ENCODE measurements around the gene SETMAR. TPM values are rescaled to one million over a fixed set of nuclear protein-coding genes. Genes with fewer than 3 reads are reported as not detected.
A peak's percentile ranks its signal among the peaks of the same experiment; 100 is the strongest.
"Not testable (repeated sequence)": the region's sequence is repeated elsewhere in the genome, so short reads cannot be mapped to it uniquely, and the experiment has no call there.

The SETMAR gene
- total RNA-seq, 2 donors from 2014 or later: 12.3 to 12.9 TPM

GRCh38 chr3:4310971-4311370 lies 7.8 kb downstream of the SETMAR start:
- intact Hi-C loops (cut with DNase I): no loop called here
- no peak for ATAC-seq
- DNase-seq: no peak

DNA sequence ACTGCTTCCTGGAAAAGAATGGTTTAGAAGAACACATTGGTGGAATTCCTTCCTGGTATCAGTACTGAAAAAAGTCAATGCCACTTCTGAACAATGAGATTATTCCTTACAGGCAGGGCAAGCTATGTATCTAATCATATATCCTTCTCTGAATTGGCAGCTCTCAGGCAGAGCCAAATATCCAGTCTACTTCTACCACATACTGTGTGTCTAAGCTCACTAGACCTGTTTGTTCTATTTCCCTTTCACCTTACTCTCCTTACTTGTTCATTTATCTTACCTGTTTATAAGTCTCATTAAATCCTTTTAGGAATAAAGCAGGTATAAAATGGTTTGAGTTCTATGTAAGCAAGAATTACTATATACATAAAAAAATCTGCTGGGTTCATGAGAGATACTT lies 8.3 kb downstream of the SETMAR start:
- DNase-seq (no peak), ATAC-seq (no peak)
- intact Hi-C loops (cut with DNase I): no loop called here

- DNase-seq (no peak), ATAC-seq (no peak)
- intact Hi-C loops (cut with DNase I): no loop called here
These were observed 10.6 kb downstream of the SETMAR start for GRCh38 chr3:4313606-4314293.

DNA sequence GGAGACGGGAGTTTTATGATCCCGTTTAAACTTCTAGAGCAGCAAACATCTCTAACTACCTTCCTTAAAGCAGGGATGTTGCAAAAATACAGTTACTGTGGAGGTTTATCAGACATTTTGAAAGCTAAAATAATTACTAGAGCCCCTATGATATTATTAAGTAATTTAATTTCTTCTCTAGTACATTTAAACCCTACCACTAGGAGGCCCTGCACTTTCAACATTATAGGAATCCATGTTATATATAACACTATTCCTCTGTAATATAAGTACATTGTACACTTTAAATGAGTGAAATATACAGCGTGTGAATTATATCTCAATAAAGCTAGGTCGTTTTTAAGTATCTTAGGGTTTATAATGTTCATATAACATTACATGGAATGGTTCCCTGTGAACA lies 11.5 kb downstream of the SETMAR start:
- DNase-seq: no peak
- no peak for ATAC-seq
- intact Hi-C loops (cut with DNase I): no loop called here

DNA sequence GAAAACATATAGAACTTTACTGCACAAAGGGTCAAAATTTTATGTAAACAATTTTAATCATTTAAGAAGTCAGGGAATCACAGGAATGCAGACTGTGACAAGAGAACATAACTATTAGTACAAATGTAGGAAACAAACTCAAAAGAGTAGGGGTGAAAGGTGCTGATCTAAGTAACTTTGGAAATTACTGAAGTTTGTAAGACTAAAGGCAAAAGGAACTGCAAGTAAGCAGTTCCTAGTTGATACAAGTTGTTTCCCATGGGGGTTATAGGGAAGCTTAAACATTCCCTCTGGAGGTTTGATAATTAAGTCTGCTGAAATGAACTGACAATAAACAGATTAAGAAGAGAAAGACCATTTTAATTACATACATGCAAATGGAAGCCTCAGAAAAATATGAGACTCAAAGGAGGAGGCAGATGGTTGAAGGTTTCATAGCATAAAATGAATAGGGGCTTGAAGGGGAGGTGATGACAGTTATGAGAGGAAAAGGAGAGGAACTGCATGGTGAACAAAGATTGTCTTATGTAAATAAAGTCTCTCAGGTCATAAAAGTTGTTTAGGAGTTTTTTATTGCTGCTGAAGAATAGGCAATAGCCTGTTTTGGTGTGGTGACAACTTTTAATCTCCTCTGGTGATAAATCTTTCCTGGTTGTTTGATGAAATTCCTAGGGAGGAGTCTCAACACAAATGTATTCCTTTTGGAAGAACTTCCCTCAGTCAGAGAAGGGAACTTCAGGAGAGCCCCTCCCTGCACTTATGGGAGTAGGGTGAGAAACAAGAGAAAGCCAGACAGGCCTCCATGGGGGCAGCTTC lies 17.1 kb downstream of the SETMAR start:
- ATAC-seq (no peak), DNase-seq (no peak)
- intact Hi-C loops (cut with DNase I): no loop called here

- ATAC-seq (no peak), DNase-seq (no peak)
- intact Hi-C loops (cut with DNase I): no loop called here
These were observed 18.6 kb downstream of the SETMAR start for GRCh38 chr3:4321732-4322131.

DNA sequence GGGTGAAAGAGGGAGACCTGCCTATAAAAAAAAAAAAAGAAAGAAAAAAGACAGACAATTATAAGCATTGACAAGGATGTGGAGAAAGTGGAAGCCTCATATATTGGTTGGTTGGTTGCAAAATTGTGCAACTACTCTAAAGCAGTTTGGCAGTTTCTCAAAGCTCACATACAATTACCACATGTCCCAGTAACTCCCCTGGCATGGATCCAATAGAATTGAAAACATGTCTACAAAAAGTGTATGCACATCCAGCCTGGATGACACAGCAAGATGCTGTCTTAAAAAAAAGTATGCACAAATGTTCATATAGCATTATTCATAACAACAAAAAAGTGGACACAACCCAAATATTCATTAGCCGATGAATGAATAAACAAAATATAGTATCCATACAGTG lies 19.5 kb downstream of the SETMAR start:
- intact Hi-C loops (cut with DNase I): no loop called here
- ATAC-seq: no peak
- DNase-seq: no peak

DNA sequence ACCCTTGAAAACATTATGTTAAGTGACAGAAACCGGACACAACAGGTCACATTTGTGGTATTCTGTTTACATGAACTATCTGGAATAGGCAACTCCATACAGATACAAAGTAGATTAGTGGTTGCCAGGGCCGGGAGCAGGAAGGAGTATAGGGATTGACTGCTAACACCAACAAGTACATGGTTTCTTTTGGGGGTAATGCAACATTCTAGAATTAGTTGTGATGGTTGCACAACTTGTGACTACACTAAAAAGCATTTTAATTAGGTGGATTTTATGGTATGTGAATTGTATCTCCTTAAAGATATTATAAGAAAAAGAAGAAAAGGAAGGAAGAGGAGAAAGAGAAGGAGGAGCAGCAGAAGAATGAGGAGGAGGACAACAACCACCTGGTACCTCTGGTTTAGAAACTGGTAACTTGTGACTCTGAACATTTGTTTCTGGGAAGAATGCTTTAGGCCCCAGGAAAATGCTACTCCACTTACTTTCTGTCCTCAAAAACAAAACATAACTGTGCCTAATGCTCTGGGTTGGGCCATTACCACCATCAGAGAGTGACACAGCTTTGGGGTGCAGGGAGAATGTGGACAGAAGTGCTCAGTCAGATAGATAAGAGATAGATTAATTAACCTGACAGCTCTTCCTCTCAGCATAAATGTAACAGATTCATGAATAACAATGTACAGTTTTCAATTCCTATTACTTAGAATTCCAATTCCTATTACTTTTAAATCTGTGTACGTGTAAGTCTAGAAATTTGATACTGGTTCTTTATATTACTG lies 20.3 kb downstream of the SETMAR start:
- ATAC-seq (no peak), DNase-seq (no peak)
- intact Hi-C loops (cut with DNase I): no loop called here

- intact Hi-C loops (cut with DNase I): no loop called here
- no peak for ATAC-seq
- DNase-seq: no peak
These were observed 23.7 kb downstream of the SETMAR start for GRCh38 chr3:4326868-4327267.

- DNase-seq; intact Hi-C loops (cut with DNase I); ATAC-seq: not testable (repeated sequence)
These were observed 26.6 kb downstream of the SETMAR start for GRCh38 chr3:4329806-4330205.

GRCh38 chr3:4332111-4332510 lies 28.9 kb downstream of the SETMAR start:
- intact Hi-C loops (cut with DNase I): no loop called here
- ATAC-seq (no peak), DNase-seq (no peak)

DNA sequence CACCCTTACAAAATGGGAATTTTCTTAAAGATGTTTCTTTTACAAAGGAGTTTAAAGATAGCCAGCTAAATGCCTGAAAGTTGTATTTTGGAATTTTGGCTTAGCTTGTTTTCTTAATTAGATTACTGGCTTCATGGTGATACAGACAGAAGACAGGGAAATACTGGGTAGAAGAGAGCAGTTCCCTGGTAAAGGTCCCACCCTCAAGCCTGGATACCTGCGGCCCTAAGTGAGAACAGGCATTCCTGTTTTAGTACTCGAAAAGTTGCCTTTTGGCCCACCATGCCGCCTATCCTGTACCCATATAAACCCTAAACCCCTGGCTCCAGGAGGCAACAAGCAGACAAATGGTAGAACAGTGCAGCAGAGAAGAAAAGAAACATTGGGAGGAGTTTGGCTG lies 29.4 kb downstream of the SETMAR start:
- DNase-seq (no peak), ATAC-seq (no peak)
- intact Hi-C loops (cut with DNase I): no loop called here

- intact Hi-C loops (cut with DNase I): no loop called here
- DNase-seq (no peak), ATAC-seq (no peak)
These were observed 29.8 kb downstream of the SETMAR start for GRCh38 chr3:4332991-4333390.

DNA sequence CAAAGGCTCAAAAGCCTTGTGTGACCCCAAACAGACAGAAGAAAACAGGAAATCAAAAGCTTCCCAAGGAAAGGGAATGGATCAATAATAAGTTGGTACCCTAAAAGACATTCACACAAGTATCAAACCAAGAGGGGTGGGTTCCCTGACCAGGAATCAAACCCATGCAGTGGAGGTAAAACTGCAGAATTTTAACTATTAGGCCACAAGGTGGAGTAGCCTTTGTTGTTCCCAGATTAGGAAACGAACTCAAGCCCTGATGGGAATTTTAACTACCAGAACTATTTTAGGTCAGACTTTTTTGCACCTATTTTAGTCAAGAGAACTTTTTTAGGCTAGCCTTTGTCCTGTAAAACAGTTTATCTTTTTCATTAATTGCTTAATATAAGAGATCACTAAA lies 31.4 kb downstream of the SETMAR start:
- DNase-seq: no peak
- ATAC-seq: no peak
- intact Hi-C loops (cut with DNase I): no loop called here

DNA sequence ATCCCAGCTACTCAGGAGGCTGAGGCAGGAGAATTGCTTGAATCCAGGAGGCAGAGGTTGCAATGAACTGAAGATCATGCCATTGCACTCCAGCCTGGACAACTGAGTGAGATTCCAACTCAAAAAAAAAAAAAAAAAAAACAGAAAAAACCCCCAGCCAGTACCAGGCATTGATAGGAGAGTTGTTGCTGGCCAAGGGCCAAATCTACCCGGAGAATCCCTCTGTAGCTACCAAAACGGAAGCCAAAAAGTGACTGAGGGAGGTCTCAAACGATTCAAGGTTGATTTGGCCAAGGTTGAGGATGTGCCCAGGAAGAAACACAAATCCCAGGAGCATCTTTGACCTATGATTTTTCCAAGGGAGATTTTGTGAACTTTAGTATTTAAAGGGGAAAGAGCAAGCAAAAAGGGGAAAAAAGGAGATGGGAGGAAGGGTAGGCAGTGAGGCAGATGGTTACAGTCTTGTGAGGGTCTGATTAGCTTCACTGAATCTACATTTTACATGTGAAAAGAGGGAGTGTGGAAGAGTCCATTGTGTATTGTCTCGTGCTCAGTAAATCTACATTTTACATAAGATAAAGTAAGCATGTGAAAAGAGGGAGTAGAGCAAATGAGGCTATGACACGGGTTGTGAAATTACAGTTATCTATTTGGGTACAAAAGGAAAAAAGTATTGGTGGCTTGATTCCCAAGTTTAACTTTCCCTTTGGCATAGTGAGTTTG lies 32.8 kb downstream of the SETMAR start:
- DNase-seq (no peak), ATAC-seq (no peak)
- intact Hi-C loops (cut with DNase I): no loop called here

GRCh38 chr3:4336850-4337546 lies 33.8 kb downstream of the SETMAR start:
- ATAC-seq: no peak
- intact Hi-C loops (cut with DNase I): no loop called here

DNA sequence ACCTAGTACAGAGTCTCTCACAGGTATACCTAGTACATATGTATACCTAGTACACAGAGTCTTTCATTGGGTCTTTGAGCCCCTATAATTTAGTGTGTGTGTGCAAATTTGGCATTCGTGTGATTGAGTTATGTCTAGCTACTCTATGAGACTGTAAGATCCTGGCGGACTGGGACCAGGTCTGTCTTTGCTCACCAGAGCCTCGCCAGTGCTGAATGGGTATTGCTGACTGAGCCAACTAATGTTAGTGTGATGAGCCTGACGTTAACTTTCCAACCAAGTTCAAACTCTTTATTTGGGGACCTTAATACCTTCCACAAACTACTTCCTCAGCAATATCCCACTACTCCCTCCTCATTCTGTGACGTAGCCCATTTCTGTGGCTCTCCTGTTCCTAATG lies 35.6 kb downstream of the SETMAR start:
- no peak for DNase-seq
- ATAC-seq: no peak
- intact Hi-C loops (cut with DNase I): no loop called here

More at GRCh38 chr3:4336850-4337546, 33.8 kb downstream of the SETMAR start:
- DNase-seq: no peak

- ATAC-seq (peak in 1 of 2 donors; percentile 19), DNase-seq (no peak)
- intact Hi-C loops (cut with DNase I): no loop called here
These were observed 36.9 kb downstream of the SETMAR start for GRCh38 chr3:4340077-4340410.

Measured in left cardiac atrium (tissue), 4 donors.